ENCODE results near the gene GPD2. TPM values are rescaled to one million over a fixed set of nuclear protein-coding genes. Genes with fewer than 3 reads are reported as not detected.

The GPD2 gene
- total and polyA plus RNA-seq, 10 of the 15 experiments (the other 5 are each of a cell fraction or from before 2014, with no cell fraction given): 10.0 to 73.5 (median 43.4) TPM

- H3K27ac ChIP-seq (ENCODE audit: control insufficient read depth, insufficient read depth): no peak overlapping the region
- in situ Hi-C loops (cut with MboI): no loop called here
- no peaks in the 10 kb centered on the region for H4K20me1 ChIP-seq (ENCODE audit: control insufficient read depth, insufficient read depth)
- no peaks in the 10 kb centered on the region for H3K79me2 ChIP-seq (ENCODE audit: control insufficient read depth, insufficient read depth, low read length)
- no peaks in the 10 kb centered on the region for H3K9me3 ChIP-seq (replicated peaks; ENCODE audit: control insufficient read depth, insufficient read depth, low read length)
- H3K4me1 ChIP-seq (ENCODE audit: control insufficient read depth, insufficient read depth, low read length): no peaks in the 10 kb centered on the region
- peaks cover 0 to 4% of the 10 kb centered on the region in 2 experiments; a peak in 2 of 4 replicates for H3K36me3 ChIP-seq (ENCODE audit: control insufficient read depth in 2 of 2, insufficient read depth in 2 of 2, low read length in 1 of 2)
- H3K4me2 ChIP-seq (ENCODE audit: control insufficient read depth, insufficient read depth): no peak overlapping the region
- no peak overlapping the region for H3K9ac ChIP-seq (ENCODE audit: control insufficient read depth, insufficient read depth, low read length)
- H3K27me3 ChIP-seq (replicated peaks in 1 of 2; ENCODE audit: control insufficient read depth in 2 of 2, insufficient read depth in 2 of 2, low read length in 1 of 2): no peaks in the 10 kb centered on the region
- no peak overlapping the region for H2AFZ ChIP-seq (ENCODE audit: control insufficient read depth, low read depth, low read length)
- ChIA-PET CTCF (interaction anchor here (1.0 to 1.6 kb wide), 4 partner anchors 14 to 41 kb away, joined by 3 to 5 read pairs (median 3); no protein-coding TSS in a partner anchor), SMC1A (ENCODE audit: uncharacterized antibody, unreplicated experiment) (interaction anchor here (1.0 to 12.7 kb wide), 4 partner anchors 6 to 21 kb away, joined by 3 to 68 read pairs (median 34); no protein-coding TSS in a partner anchor), RAD21 (ENCODE audit: unreplicated experiment) (interaction anchor here (1.1 to 2.7 kb wide), 2 partner anchors 11 to 12 kb away, joined by 3 to 9 read pairs; no protein-coding TSS in a partner anchor), POLR2A (interaction anchor here (1.7 kb wide), 1 partner anchor 10 kb away, joined by 5 read pairs; no protein-coding TSS in a partner anchor)
- intact Hi-C loops (cut with micrococcal nuclease; ENCODE audit: unreplicated experiment): no loop called here
- ATAC-seq (no peak), FAIRE-seq (no peak), DNase-seq (ENCODE audit: low read depth, low spot score) (no peak)
- no peak overlapping the region for H3K4me3 ChIP-seq
- 96% methylated on average over 3 of the region's 3 CpGs for WGBS (ENCODE audit: insufficient coverage, insufficient replicate concordance, low lambda C conversion rate, missing lambda C conversion rate)
- BruUV-seq (replicated peaks): no TSS peak
- TF ChIP-seq ZBTB40 (IDR thresholded peaks at IDR 0.05; ENCODE audit: borderline replicate concordance) (no peak), MLLT1 (IDR thresholded peaks at IDR 0.05) (no peak), SUZ12 (IDR thresholded peaks at IDR 0.05; ENCODE audit: unreplicated experiment) (no peak), TARDBP (IDR thresholded peaks at IDR 0.05; ENCODE audit: borderline replicate concordance) (no peak), HDGF (IDR thresholded peaks at IDR 0.05) (no peak), HDAC2 (IDR thresholded peaks at IDR 0.05) (no peak), BCL11A (IDR thresholded peaks at IDR 0.05; ENCODE audit: low read depth, low read length) (no peak), ZBED1 (IDR thresholded peaks at IDR 0.05; ENCODE audit: borderline replicate concordance) (no peak)
- TF ChIP-seq, protein P1, sequence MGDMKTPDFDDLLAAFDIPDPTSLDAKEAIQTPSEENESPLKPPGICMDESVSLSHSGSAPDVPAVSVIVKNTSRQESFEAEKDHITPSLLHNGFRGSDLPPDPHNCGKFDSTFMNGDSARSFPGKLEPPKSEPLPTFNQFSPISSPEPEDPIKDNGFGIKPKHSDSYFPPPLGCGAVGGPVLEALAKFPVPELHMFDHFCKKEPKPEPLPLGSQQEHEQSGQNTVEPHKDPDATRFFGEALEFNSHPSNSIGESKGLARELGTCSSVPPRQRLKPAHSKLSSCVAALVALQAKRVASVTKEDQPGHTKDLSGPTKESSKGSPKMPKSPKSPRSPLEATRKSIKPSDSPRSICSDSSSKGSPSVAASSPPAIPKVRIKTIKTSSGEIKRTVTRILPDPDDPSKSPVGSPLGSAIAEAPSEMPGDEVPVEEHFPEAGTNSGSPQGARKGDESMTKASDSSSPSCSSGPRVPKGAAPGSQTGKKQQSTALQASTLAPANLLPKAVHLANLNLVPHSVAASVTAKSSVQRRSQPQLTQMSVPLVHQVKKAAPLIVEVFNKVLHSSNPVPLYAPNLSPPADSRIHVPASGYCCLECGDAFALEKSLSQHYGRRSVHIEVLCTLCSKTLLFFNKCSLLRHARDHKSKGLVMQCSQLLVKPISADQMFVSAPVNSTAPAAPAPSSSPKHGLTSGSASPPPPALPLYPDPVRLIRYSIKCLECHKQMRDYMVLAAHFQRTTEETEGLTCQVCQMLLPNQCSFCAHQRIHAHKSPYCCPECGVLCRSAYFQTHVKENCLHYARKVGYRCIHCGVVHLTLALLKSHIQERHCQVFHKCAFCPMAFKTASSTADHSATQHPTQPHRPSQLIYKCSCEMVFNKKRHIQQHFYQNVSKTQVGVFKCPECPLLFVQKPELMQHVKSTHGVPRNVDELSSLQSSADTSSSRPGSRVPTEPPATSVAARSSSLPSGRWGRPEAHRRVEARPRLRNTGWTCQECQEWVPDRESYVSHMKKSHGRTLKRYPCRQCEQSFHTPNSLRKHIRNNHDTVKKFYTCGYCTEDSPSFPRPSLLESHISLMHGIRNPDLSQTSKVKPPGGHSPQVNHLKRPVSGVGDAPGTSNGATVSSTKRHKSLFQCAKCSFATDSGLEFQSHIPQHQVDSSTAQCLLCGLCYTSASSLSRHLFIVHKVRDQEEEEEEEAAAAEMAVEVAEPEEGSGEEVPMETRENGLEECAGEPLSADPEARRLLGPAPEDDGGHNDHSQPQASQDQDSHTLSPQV (IDR thresholded peaks at IDR 0.05): no peak
- TF ChIP-seq, protein P2, sequence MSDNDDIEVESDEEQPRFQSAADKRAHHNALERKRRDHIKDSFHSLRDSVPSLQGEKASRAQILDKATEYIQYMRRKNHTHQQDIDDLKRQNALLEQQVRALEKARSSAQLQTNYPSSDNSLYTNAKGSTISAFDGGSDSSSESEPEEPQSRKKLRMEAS (IDR thresholded peaks at IDR 0.05; ENCODE audit: low read depth, low read length): no peak
- TF ChIP-seq, protein P3, sequence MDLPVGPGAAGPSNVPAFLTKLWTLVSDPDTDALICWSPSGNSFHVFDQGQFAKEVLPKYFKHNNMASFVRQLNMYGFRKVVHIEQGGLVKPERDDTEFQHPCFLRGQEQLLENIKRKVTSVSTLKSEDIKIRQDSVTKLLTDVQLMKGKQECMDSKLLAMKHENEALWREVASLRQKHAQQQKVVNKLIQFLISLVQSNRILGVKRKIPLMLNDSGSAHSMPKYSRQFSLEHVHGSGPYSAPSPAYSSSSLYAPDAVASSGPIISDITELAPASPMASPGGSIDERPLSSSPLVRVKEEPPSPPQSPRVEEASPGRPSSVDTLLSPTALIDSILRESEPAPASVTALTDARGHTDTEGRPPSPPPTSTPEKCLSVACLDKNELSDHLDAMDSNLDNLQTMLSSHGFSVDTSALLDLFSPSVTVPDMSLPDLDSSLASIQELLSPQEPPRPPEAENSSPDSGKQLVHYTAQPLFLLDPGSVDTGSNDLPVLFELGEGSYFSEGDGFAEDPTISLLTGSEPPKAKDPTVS (IDR thresholded peaks at IDR 0.05; ENCODE audit: low read depth, low read length): no peak
Observed at GRCh38 chr2:156548413-156548812, 112.2 kb downstream of the GPD2 start.

Data from GM12878 (cell line).